OCI-LY7 (cell line): ENCODE data around the gene MCRIP1. TPM values are rescaled to one million over a fixed set of nuclear protein-coding genes. Genes with fewer than 3 reads are reported as not detected.

Source experiments
- BruUV-seq: library from RNA; stranded (reverse); fragments of 400-500 nt; replicated peaks from 2 replicates; lab custom pipeline; 2021; lab: Mats Ljungman, UMichigan
- CTCF ChIA-PET: fragments of 300-600 bp; sonication (Branson Sonifier 250); formaldehyde crosslinking; loops from one replicate; lab custom pipeline; 2022; ENCODE audit warnings: antibody characterized with exemption; ENCODE audit not compliant: unreplicated experiment; lab: Charles Lee
- POLR2A ChIA-PET: fragments of 300-600 bp; sonication (Branson Sonifier 250); formaldehyde crosslinking; loops from one replicate; lab custom pipeline; 2022; ENCODE audit warnings: antibody characterized with exemption; lab: Charles Lee
- DNase-seq: peaks from one replicate; pipeline ENCODE4 v3.0.0-alpha.2; 2015; ENCODE audit warnings: low spot score
- H2AFZ ChIP-seq: fragments of 200-600 bp; sonication (generic), shearing (Covaris generic); 2 replicates; pipeline ENCODE4 v1.6.1; 2014; ENCODE audit warnings: mild to moderate bottlenecking, antibody characterized with exemption, low read length, moderate library complexity
- H3K27ac ChIP-seq: fragments of 200-600 bp; sonication (generic); 2 replicates; pipeline ENCODE4 v1.5.1; 2014; ENCODE audit warnings: mixed run types, low read depth, mild to moderate bottlenecking, moderate library complexity, low read length, inconsistent platforms; ENCODE audit not compliant: poor library complexity, severe bottlenecking
- H3K36me3 ChIP-seq: fragments of 200-600 bp; sonication (generic); 2 replicates; pipeline ENCODE4 v1.6.1; 2014; ENCODE audit warnings: mild to moderate bottlenecking, antibody characterized with exemption, low read length, moderate library complexity, mixed read lengths; ENCODE audit not compliant: insufficient read depth
- H3K4me1 ChIP-seq: fragments of 200-600 bp; sonication (generic); 2 replicates; pipeline ENCODE4 v1.5.1; 2014; ENCODE audit warnings: mild to moderate bottlenecking, low read length; ENCODE audit not compliant: insufficient read depth, poor library complexity, severe bottlenecking
- H3K4me2 ChIP-seq: fragments of 200-600 bp; sonication (generic); 2 replicates; pipeline ENCODE4 v1.6.1; 2014; ENCODE audit warnings: mild to moderate bottlenecking, low read length
- H3K4me3 ChIP-seq: fragments of 200-600 bp; sonication (generic); 2 replicates; pipeline ENCODE4 v1.5.1; 2014; ENCODE audit warnings: mild to moderate bottlenecking, low read depth, low read length; ENCODE audit not compliant: poor library complexity, severe bottlenecking
- H3K79me2 ChIP-seq: fragments of 200-600 bp; sonication (generic); 2 replicates; pipeline ENCODE4 v1.6.1; 2016; ENCODE audit warnings: low read depth, mild to moderate bottlenecking, low read length, moderate library complexity, mixed read lengths; ENCODE audit not compliant: insufficient read depth
- H3K9me2 ChIP-seq: fragments of 200-600 bp; sonication (generic); 2 replicates; pipeline ENCODE4 v1.6.1; 2016; ENCODE audit warnings: mild to moderate bottlenecking, low read length, mixed read lengths; ENCODE audit not compliant: insufficient read depth
- H3K9me3 ChIP-seq: fragments of 200-600 bp; sonication (generic); 2 replicates; pipeline ENCODE4 v1.6.1; 2014; ENCODE audit warnings: mild to moderate bottlenecking, mixed run types, low read length, mixed read lengths
- H4K20me1 ChIP-seq: fragments of 200-600 bp; sonication (generic); 2 replicates; pipeline ENCODE4 v1.6.1; 2014; ENCODE audit warnings: mild to moderate bottlenecking, antibody characterized with exemption, low read length, moderate library complexity, mixed read lengths; ENCODE audit not compliant: insufficient read depth
- EZH2phosphoT487 ChIP-seq: fragments of 200-600 bp; sonication (generic); IDR thresholded peaks from 2 replicates; pipeline ENCODE4 v1.6.1; 2018; ENCODE audit warnings: low read depth, borderline replicate concordance, mild to moderate bottlenecking, mixed run types, antibody characterized with exemption, low read length, moderate library complexity, mixed read lengths
- intact Hi-C: fragments of 100-400 bp; cut with micrococcal nuclease; formaldehyde crosslinking; loops from one replicate; pipeline ENCODE4 v1.10.0; 2022; ENCODE audit not compliant: unreplicated experiment
- total RNA-seq, 2 experiments: library from RNA; depleted of rRNA in 1 of 2; stranded (reverse); fragments of >200 nt in 1 of 2; shearing (Covaris generic) in 1 of 2; gene quantifications; 2 replicates each; pipeline ENCODE4 v1.2.3, GENCODE V29; 2014 to 2022
- TF ChIP-seq, protein P1 (sequence below): fragments of 200-600 bp; sonication (generic); conservative IDR thresholded peaks from 2 replicates; pipeline ENCODE4 v1.5.1; 2014; ENCODE audit warnings: mild to moderate bottlenecking, antibody characterized with exemption, low read length, moderate library complexity, mixed read lengths

The MCRIP1 gene
- total RNA-seq, 2 experiments from 2014 or later, result 170 to 288 TPM

DNA sequence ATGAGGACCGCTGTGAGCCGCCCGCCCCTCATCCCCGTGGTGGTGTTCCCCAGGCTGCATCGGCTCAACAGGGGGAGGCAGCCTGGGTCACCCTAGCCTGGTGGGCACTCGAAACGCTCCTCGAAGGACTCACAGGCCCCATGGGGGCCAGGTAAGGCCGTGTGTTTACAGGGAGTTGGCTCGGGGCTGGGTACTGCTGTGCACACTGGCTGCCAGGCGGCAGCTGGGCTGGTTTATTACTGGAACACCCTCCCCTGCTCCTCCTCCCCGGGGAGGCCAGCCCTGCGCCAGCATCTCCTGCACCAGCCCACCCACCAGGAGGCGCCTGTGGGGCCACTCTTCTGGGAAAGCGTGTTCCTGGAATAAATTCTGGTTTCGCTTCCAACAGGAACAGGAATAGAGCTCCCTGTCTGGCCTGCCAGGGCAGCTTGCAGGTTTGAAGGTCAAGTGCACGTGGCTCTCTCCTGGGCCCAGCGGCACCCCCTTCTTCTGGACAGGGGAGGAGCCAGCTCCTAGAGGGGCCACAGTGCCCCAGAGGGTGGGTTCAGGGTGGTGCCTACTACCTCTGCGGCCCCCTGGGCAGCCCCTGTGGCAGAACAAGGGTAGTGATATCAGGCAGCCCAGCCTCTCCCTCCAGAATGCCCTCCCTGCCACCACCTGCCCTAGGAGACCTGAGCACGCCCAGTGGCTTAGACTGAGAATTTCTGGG, 11.3 kb downstream of the MCRIP1 start:
- intact Hi-C loops, result no loop called here
- H4K20me1 ChIP-seq, result no peaks in the 10 kb centered on the region
- CTCF ChIA-PET, result no interaction called here

DNA sequence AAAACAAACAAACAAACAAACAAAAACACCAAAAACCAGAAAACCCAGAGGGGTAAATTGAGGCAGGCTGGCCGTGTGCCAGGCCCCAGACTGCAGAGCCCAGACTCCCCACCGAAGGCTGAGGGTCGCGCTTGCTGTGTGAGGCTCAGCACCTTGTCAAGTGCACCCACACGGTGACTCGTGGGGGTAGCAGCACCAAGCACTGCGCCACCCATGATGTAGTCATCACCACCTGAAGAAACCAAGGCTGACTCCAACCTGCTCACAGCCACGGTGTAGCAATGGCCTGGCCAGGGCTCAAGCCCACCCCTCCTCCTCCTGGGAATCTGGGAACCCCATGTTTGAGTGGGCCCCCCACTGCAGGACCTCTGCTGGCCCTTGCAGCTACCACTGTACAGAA, 11.9 kb downstream of the MCRIP1 start:
- Histone ChIP-seq H3K36me3 (peaks cover 5% of the 10 kb centered on the region; the same call in 1 of the 2 replicates), H3K4me1 (no peaks in the 10 kb centered on the region), H4K20me1 (no peaks in the 10 kb centered on the region), H3K9me3 (no peaks in the 10 kb centered on the region), H3K4me3 (no peak overlapping the region), H3K4me2 (no peak overlapping the region), H3K79me2 (no peaks in the 10 kb centered on the region), H3K27ac (no peak overlapping the region), H2AFZ (no peak overlapping the region), H3K9me2 (no peaks in the 10 kb centered on the region)
- no peak for TF ChIP-seq EZH2phosphoT487
- TF ChIP-seq, protein P1, sequence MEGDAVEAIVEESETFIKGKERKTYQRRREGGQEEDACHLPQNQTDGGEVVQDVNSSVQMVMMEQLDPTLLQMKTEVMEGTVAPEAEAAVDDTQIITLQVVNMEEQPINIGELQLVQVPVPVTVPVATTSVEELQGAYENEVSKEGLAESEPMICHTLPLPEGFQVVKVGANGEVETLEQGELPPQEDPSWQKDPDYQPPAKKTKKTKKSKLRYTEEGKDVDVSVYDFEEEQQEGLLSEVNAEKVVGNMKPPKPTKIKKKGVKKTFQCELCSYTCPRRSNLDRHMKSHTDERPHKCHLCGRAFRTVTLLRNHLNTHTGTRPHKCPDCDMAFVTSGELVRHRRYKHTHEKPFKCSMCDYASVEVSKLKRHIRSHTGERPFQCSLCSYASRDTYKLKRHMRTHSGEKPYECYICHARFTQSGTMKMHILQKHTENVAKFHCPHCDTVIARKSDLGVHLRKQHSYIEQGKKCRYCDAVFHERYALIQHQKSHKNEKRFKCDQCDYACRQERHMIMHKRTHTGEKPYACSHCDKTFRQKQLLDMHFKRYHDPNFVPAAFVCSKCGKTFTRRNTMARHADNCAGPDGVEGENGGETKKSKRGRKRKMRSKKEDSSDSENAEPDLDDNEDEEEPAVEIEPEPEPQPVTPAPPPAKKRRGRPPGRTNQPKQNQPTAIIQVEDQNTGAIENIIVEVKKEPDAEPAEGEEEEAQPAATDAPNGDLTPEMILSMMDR, result no peak
- no peak for DNase-seq
- POLR2A ChIA-PET, result interaction anchor here (0.6 kb wide), 1 partner anchor 258 kb away, joined by 3 read pairs; no protein-coding TSS in a partner anchor
- BruUV-seq, result no TSS peak
- CTCF ChIA-PET, result no interaction called here
- intact Hi-C loops, result no loop called here

More for the DNA sequence above, 11.3 kb downstream of the MCRIP1 start:
- no peaks in the 10 kb centered on the region for H3K9me3 ChIP-seq
- POLR2A ChIA-PET, result interaction anchor here (0.6 kb wide), 1 partner anchor 259 kb away, joined by 3 read pairs; no protein-coding TSS in a partner anchor
- TF ChIP-seq EZH2phosphoT487, result no peak
- TF ChIP-seq, protein P1, result peak; percentile 57
- no peaks in the 10 kb centered on the region for H3K4me1 ChIP-seq
- no peak overlapping the region for H3K4me3 ChIP-seq
- H3K27ac ChIP-seq, result no peak overlapping the region
- BruUV-seq, result no TSS peak
- no peaks in the 10 kb centered on the region for H3K9me2 ChIP-seq
- peaks cover 5% of the 10 kb centered on the region; the same call in 1 of the 2 replicates for H3K36me3 ChIP-seq
- H3K79me2 ChIP-seq, result no peaks in the 10 kb centered on the region
- H3K4me2 ChIP-seq, result no peak overlapping the region
- no peak overlapping the region for H2AFZ ChIP-seq
- DNase-seq, result no peak

DNA sequence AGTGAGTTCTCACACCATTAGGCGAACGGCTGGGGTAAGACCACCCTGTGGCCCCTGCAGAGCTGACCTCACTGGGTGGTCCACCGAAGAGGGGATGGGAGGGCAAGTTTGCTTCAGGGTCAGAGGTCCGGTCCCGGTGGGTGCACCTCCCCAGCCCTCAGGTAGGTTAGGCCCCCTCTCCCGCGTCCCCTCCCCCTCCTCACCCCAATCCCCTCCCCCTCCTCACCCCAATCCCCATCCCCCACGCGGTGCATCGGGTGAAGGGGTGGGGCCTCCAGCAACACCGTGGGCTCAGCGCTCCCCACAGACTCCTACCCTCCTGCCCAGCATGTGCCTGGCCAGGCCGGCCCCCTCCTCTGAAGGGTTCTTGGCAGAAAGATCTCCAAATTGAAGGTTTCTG, 13.4 kb downstream of the MCRIP1 start:
- intact Hi-C loops, result no loop called here
- no TSS peak for BruUV-seq
- POLR2A ChIA-PET, result no interaction called here
- no peak for DNase-seq
- no peak overlapping the region for H3K27ac ChIP-seq
- H3K9me2 ChIP-seq, result no peaks in the 10 kb centered on the region
- no peak overlapping the region for H3K4me3 ChIP-seq
- no peaks in the 10 kb centered on the region for H3K9me3 ChIP-seq
- H2AFZ ChIP-seq, result no peak overlapping the region
- TF ChIP-seq, protein P1, result no peak
- TF ChIP-seq EZH2phosphoT487, result no peak
- no peaks in the 10 kb centered on the region for H3K4me1 ChIP-seq
- H4K20me1 ChIP-seq, result no peaks in the 10 kb centered on the region
- H3K36me3 ChIP-seq, result peaks cover 5% of the 10 kb centered on the region; the same call in 1 of the 2 replicates
- H3K79me2 ChIP-seq, result no peaks in the 10 kb centered on the region
- H3K4me2 ChIP-seq, result no peak overlapping the region
- CTCF ChIA-PET, result no interaction called here
